Dedifferentiated amniotic fluid mesenchymal stem cell (primary cell): ENCODE measurements around the gene ALKBH6.
A peak's percentile ranks its signal among the peaks of the same experiment; 100 is the strongest.

Source experiments
- DNase-seq: peaks from one replicate; pipeline ENCODE4 v3.0.0-alpha.2; 2016; ENCODE audit errors: extremely low spot score

ALKBH6 gene

GRCh38 chr19:36030264-36031148, 16.5 kb upstream of the ALKBH6 start:
- no peak for DNase-seq

GRCh38 chr19:36028313-36029041, 14.5 kb upstream of the ALKBH6 start:
- DNase-seq, result no peak

GRCh38 chr19:36027696-36028095, 13.7 kb upstream of the ALKBH6 start:
- DNase-seq, result no peak

GRCh38 chr19:36026091-36026876, 12.3 kb upstream of the ALKBH6 start:
- no peak for DNase-seq

GRCh38 chr19:36025541-36025940, 11.5 kb upstream of the ALKBH6 start:
- no peak for DNase-seq

- DNase-seq, result no peak
These were observed 9.4 kb upstream of the ALKBH6 start for GRCh38 chr19:36023432-36023831.

- no peak for DNase-seq
These were observed 5.2 kb upstream of the ALKBH6 start for GRCh38 chr19:36019061-36019670.

- DNase-seq, result no peak
These were observed 567 bp downstream of the ALKBH6 start for GRCh38 chr19:36013280-36014011.

DNA sequence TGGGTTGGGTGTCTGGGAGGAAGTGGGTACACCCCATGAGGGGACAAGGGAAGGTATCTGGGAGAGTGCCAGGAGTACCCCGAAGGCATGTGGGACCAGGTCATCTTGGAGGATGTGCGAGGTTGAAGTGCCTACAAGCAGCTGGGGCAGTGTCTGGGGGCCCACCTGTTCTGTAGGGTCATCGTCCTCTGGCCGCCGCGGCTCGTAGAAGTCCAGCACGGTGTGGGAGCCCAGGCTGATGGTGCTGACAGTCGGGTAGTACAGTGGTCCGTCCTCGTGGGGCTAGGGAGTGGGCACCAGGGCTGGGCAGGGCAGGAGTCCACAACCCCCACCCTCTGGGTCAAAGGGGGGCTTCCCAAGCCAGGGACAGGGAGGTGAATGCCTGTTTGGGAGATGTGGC, 3.6 kb downstream of the ALKBH6 start:
- DNase-seq, result no peak

DNA sequence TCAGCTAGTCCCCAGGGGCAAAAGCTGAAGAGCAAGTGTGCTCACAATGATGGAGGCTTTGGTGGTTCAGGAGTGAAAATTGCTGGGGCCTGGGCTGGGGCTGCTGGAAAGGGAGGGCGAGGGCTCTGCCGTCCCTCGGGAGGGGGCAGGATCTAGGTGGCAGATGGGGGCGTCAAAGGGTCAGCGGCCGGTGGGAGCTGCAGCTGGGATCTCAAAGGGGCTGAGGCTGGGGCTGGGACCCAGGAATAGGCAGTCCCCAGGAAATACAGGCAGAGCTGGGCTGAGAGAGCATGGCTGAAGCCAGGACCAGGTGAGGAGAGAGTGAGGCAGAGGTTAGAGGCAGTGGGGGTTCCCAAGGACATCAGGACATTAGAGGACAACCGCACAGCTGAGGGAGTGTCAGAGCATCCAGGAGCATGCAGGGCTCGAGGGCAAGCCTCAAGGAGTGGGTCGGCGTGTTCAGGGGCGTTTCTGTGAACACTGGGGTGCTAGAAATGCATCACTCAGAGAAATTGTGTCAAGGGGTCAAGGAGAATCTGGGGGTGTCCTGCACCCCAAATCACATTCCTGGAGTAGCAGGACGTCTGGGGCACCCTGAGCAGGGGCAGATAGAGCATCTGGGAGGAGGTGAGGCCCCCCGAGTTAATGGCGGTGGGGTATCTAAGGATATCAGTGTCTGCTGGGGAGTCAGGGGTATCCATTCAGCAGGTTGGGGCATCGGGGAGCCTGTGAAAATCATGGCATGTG, 4.2 kb downstream of the ALKBH6 start:
- no peak for DNase-seq

GRCh38 chr19:36009220-36009619, 4.8 kb downstream of the ALKBH6 start:
- no peak for DNase-seq

GRCh38 chr19:36008336-36008978, 5.6 kb downstream of the ALKBH6 start, which contains the start of gene SYNE4:
TSS of gene SYNE4 (minus strand) at chr19:36008813. CDS start at chr19:36008681, 132 bp downstream.
- DNase-seq, result no peak

DNA sequence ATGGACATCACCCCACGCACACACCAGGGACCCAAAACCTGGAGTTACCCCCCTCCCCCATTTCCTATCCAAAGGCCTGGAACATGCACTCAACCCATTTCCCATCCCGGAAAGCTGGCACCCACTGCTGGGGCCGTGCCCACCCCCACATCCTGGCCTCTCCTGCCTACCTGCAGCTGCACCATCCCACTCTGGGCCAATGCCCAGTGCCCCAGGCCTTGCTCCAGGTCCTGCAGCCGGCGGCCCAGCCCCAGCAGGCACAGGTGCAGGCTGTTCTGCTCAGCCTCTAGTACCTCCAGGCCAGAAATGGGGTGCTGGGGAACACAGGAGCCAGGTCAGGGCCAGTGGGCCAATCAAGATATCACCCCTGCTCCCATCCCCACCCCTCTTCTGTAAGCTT, 7.1 kb downstream of the ALKBH6 start:
- no peak for DNase-seq

DNA sequence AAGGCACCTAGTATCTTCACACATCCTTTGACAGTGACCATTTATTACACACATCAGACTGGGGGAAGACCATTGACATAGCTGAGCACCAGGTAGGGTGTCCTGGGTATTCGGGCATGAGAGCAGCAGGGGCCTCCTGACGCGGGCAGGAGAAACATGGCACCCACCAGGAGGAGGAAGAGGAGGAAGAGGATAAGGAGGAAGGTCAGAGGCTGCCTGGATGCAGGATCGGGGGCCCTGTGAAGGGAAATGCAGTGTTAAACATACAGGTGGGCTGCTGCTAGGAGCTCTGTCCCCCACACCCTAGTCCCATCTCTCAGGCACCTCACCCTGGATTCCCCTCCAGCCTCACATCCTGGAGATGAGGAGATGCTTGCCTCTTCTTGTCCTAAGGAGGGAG, 10.7 kb downstream of the ALKBH6 start:
- DNase-seq, result no peak

- DNase-seq, result no peak
These were observed 12.4 kb downstream of the ALKBH6 start for GRCh38 chr19:36001605-36002004.

- DNase-seq, result no peak
These were observed 17.2 kb downstream of the ALKBH6 start for GRCh38 chr19:35996777-35997176.

GRCh38 chr19:35995048-35995993, 18.7 kb downstream of the ALKBH6 start, which contains the start of gene SDHAF1:
TSS of gene SDHAF1 (plus strand) at chr19:35995188. CDS start at chr19:35995275, 87 bp downstream.
- DNase-seq, result peak; percentile 85

- no peak for DNase-seq
These were observed 20.0 kb downstream of the ALKBH6 start for GRCh38 chr19:35993923-35994598.
